Hepatocyte (in vitro differentiated cells): ENCODE measurements around the gene MLKL.
"Not testable (repeated sequence)": the region's sequence is repeated elsewhere in the genome, so short reads cannot be mapped to it uniquely, and the experiment has no call there.

Source experiments
- EZH2 ChIP-seq: fragments of 200-600 bp; sonication (generic); IDR thresholded peaks from 2 replicates; pipeline ENCODE4 v1.6.1; 2016; ENCODE audit warnings: antibody characterized with exemption, mild to moderate bottlenecking, borderline replicate concordance
- TF ChIP-seq, protein P1 (sequence below): fragments of 200-600 bp; sonication (generic); IDR thresholded peaks from 2 replicates; pipeline ENCODE4 v1.5.1; 2016; ENCODE audit warnings: antibody characterized with exemption, mild to moderate bottlenecking; ENCODE audit not compliant: poor library complexity

DNA sequence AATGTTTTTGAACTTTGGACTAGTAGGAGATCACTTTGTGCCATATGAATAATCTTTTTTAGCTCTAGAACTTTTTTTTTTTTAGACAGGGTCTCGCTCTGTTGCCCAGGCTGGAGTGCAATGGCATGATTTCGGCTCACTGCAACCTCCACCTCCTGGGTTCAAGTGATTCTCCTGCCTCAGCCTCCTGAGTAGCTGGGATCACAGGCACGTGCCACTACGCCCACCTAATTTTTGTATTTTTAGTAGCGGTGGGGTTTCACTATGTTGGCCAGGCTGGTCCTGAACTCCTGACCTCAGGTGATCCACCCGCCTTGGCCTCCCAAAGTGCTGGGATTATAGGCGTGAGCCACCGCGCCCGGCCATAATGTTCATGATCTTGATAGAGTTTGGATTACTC lies 31.8 kb downstream of the MLKL start:
- TF ChIP-seq, protein P1, sequence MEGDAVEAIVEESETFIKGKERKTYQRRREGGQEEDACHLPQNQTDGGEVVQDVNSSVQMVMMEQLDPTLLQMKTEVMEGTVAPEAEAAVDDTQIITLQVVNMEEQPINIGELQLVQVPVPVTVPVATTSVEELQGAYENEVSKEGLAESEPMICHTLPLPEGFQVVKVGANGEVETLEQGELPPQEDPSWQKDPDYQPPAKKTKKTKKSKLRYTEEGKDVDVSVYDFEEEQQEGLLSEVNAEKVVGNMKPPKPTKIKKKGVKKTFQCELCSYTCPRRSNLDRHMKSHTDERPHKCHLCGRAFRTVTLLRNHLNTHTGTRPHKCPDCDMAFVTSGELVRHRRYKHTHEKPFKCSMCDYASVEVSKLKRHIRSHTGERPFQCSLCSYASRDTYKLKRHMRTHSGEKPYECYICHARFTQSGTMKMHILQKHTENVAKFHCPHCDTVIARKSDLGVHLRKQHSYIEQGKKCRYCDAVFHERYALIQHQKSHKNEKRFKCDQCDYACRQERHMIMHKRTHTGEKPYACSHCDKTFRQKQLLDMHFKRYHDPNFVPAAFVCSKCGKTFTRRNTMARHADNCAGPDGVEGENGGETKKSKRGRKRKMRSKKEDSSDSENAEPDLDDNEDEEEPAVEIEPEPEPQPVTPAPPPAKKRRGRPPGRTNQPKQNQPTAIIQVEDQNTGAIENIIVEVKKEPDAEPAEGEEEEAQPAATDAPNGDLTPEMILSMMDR: not testable (repeated sequence)
- not testable (repeated sequence) for TF ChIP-seq EZH2
